HG03103 (cell line): ENCODE results near the gene GRAMD1B.

ENCODE experiments used
- ATAC-seq: cut with Tn5 transposase; IDR thresholded peaks from one replicate; pipeline ENCODE4 v1.9.1; 2021; ENCODE audit warnings: low read depth; ENCODE audit not compliant: unreplicated experiment

The GRAMD1B gene

DNA sequence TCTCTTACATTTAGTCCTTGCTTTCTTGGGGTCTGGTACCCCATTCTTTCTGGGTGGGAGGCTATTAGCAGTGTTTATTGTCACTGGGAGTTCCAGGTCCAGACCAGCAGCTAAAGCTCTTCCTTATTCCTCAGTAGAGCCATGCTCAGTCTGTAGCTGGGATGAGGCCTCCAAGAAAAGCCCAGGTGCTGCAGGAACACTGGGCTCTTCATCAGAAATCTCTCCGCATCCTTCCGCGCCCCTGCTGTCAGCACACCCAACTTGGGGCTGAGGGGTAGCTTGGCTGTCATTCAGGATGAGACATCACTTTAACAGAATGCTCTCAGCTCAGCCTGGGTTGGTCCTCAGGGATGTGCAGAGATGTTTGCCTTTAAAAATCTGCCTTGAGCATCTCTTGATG, 97.5 kb downstream of the GRAMD1B start:
- no peak for ATAC-seq

DNA sequence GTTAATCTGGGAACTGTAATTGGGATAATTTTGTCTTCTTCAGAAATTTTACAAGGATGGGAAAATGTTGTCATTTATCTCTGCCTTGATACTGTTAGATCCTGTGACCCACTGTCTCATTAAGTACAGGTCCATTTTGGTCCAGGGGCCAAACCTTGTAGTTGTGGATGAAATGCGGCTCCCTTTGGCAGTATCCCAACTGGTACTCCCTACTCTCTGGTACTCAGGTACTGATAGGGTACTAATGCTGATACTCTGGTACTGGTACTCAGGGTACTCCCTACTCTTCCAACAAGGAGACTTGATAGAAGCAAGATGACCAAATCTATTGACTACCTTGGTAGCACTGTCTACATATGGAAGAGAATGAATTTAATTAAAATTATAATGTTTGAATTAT, 97.9 kb downstream of the GRAMD1B start:
- ATAC-seq, result no peak

DNA sequence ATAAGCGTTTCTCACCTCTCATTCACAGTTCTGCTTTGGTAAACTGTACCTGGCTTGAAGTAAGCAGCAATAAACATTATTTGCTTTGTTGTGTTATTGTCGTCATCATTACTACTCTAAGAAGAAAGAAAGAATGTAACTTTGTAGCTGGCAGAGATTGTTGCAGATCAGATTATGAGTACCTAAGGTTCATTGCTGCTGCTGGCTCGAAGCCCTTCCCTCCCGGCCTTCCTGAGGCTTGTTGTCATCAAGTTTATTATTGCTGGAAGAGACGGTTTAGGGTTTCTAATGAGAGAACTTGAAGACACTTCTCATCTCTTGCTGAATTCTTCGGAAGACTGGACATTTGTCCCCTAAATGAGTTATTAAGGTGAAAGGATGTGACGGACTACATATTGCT, 101.3 kb downstream of the GRAMD1B start:
- ATAC-seq, result no peak

GRCh38 chr11:123532131-123532530, 102.1 kb downstream of the GRAMD1B start:
- no peak for ATAC-seq

GRCh38 chr11:123535401-123535800, 105.3 kb downstream of the GRAMD1B start:
- ATAC-seq, result no peak

DNA sequence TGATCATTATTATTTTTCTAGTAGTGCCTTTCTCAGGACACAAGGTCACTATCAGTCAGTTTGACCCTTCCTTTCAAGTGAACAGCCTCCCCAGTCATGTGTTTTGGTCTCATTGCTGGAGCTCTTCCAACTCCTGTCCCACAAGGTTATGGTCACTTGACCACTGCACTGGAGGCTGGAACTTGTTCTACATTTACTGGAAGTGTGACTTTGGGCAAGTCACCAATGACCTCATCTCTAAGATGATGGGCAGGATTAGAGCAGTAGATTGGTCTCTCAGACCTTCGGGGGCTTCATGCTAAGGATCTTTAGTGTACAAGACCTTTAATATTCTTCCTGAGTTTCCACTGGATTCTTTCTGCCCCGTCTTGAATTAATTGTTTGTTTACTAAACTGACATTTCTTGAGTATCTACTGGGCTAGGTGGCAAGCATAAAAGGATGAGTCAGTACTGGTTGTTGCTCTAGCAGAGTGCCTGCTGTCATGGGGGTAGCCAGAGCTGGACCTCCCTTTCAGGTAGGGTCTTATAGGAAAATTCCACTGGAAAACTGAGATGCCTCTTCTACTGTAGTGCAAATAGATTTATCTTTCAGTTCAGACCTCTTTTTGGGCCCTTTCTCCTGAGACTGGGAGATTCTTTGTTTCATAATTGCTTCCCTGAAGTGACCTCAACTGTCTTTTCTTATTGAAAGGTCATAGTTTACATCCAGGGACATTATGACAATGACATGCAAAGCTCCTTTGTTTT, 106.8 kb downstream of the GRAMD1B start:
- ATAC-seq, result no peak

GRCh38 chr11:123537726-123538125, 107.7 kb downstream of the GRAMD1B start:
- ATAC-seq, result no peak

GRCh38 chr11:123543797-123544196, 113.7 kb downstream of the GRAMD1B start:
- no peak for ATAC-seq

DNA sequence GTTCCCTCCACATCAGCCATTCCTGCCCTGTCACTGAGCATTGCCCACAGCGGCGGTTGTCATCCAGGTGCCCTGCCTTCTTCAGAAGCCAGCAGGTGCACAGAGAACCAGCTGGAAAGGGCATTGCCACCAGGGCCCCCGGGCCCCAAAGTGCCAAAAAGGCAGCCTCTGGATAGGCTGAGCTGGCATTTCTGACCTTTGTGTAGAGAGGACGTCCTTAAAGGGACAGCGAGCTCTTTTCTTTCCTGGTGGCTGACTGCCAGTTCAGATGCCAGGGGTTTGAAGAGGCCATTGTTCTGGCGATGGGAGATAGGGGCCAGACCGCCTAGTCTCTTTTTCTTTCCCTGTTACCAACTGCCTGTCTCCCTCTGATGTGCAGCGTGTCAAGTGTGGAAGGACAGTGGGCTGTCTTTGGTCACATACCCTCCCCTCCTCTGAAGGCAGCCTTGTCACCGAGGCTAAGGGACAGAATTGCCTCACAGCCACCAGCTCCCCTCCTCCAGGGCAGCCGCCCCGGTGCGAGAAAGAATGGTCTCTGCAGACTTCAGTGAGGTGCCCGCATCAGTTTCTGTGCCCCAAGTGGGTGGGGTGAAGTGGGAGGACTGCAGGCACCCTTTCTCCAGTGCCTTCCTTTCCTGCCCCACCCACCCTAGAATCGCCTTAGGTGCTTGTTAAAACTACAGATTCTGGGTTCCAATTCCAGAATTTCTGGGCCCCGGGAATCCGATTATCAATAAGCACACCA, 114.7 kb downstream of the GRAMD1B start:
- ATAC-seq, result no peak

DNA sequence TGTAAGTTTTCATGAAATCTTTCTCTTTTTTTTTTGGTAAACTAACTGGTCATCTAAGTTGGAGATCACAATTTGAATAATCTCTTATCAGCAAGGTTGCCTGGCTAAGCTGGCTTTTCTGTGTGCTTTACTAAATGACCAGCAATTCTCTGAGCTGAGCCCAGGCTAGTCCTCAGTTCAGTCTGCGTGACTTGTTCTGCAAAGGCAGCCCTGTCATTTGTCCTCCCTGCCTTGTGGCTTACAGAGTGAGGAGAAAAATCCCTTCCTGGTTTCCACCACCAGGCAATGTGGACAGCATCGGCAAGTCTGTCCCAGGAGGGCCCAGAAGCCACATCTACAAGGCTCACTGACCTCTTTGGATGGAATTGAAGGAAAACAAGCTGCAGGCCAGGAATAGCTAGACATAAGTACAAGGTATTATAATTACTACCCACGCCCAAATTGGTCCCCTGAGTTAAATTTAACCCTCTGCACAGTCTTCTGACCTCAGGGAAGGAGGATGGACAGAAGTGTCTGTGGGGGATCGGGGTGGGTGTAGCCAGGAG, 115.7 kb downstream of the GRAMD1B start:
- ATAC-seq, result no peak

- no peak for ATAC-seq
Measured at GRCh38 chr11:123546515-123546914, 116.4 kb downstream of the GRAMD1B start.

- ATAC-seq, result peak; percentile 95
Measured at GRCh38 chr11:123547180-123547579, 117.1 kb downstream of the GRAMD1B start.

DNA sequence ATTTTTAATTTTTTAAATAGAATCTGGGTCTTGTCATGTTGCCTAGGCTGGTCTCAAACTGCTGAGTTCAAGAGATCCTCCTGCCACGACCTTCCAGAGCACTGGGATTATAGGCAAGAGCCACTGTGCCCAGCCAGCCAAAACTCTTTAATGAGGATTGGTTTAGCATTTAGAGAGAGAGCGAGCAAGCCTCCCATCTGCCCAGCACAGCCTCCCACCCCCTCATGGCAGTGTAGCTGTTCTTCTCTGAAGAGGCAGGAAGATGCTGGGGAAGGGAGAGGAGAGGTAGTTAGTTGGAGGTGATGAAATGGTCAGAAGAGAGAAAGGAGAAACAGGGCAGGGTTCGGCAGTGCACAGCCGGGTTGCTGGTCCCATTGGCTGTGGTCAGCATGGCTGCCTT, 118.7 kb downstream of the GRAMD1B start:
- no peak for ATAC-seq

DNA sequence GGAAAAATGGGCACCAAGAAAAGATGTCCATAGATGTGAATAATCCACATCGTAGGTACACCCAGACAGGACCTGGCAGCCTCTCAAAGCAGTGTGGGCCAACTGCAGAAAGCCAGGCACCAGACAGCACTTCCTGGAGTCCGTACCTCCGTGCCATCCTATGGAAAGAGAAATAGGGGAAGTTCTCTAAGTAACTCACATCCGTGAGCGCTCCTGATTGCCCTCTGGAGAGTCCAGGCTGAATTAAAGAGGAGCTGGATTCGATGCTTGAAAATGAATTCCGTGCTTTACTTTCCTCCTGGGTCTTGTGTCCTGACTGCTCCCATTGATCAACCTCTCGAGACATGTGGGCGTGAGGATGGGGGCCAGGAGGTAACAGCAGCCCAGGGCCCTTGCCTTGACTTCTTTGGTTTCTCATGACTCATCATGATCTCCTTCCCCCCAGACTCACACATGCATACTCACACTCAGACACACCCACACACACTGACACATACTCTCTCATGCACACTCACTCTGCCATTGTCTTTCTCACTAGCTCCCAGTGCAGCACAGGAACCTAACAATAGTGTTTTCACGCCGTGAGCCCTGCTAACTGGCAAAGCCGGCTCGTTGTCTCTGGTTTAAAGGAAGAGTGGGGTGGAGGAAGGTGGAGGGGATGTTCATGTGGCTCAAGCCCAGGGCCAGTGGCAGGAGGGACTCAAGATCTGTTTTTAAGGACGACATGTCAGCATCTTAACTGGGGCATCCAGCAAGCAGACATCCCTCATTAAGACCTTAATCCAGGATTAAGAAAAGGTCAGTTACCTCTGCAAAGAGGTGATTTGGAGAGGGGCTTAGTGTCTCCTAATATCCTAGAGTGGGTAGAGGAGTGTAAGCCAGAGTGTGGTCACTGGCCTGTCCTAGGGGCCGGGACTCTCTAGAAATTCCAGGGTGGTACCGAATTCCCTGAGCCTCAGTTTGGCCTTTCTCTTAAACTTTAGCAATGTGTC, 120.2 kb downstream of the GRAMD1B start:
- no peak for ATAC-seq

GRCh38 chr11:123551079-123551478, 121.0 kb downstream of the GRAMD1B start:
- ATAC-seq, result no peak

- ATAC-seq, result no peak
Measured at GRCh38 chr11:123556633-123557032, 126.6 kb downstream of the GRAMD1B start.

GRCh38 chr11:123558536-123559315, 128.7 kb downstream of the GRAMD1B start:
- no peak for ATAC-seq

DNA sequence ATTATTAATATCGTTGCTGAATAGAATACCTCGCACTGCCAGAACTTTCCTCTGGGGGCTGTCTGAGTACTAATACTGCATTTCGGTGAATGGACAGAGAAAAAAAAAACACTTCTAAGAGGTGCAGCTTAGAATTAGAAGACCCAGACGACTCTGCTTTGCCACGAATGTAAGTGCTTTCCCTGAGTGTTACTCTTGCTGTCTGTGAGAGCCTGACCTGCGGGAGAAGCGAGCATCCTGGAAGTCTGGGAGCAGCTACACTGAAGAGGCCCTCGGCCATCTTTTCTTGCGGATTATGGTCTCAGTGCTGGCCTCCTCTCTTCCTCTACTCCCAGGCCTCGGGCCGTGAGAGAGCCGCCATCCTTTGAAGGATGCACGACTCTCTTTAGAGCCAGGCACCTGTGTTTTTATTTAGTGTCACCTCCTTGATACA, 129.5 kb downstream of the GRAMD1B start:
- no peak for ATAC-seq

- peak; percentile 74 for ATAC-seq
Measured at GRCh38 chr11:123560006-123560405, 129.9 kb downstream of the GRAMD1B start.

- ATAC-seq, result no peak
Measured at GRCh38 chr11:123561431-123561800, 131.3 kb downstream of the GRAMD1B start.
